Neural progenitor cell (in vitro differentiated cells): Measurements from ENCODE around the gene LRRC25.

Experiments used
- EZH2 ChIP-seq: fragments of 200-600 bp; sonication (generic); IDR thresholded peaks from 2 replicates; pipeline ENCODE4 v1.6.1; 2017; ENCODE audit warnings: antibody characterized with exemption, mild to moderate bottlenecking, moderate library complexity
- EZH2phosphoT487 ChIP-seq: fragments of 200-600 bp; sonication (generic); IDR thresholded peaks from 2 replicates; pipeline ENCODE4 v1.6.1; 2017; ENCODE audit warnings: antibody characterized with exemption
- TF ChIP-seq, protein P1 (sequence below): fragments of 200-600 bp; sonication (generic); IDR thresholded peaks from 2 replicates; pipeline ENCODE4 v1.5.1; 2017; ENCODE audit warnings: antibody characterized with exemption, mild to moderate bottlenecking

DNA sequence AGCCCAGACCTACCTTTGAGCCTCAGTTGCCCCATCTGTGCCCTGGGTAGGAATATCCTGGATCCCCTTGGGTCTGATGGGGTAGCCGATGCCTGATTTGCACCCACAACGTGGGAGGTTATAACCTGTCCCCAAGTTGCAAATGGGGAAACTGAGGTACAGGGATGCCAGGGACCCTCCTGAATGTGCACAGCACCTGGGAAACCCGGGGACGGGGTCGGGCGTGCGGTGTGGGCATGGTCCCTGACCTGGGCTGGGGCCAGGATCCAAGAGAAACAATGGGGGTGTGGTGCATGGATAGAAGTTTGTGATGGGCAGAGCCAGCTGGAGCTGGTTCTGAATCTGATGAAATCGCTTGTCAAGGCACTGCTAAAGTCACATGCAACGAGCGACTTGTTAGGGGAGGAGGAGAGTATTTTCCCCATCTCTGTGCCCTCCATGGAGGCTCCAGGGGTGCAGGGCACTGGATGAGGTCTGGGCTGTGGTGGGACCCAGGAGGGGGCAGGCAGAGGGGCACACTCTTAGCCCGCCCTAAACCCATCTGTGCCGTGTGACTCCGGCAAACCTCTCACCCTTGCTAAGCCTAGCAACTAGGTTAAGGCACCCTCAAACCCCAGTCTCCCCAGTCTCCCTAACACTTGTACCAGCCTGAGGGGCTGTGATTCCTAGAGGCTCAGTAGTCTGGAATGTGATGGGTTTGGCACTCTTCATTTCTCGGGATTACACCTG is 10.7 kb downstream of the LRRC25 start:
- TF ChIP-seq, protein P1, sequence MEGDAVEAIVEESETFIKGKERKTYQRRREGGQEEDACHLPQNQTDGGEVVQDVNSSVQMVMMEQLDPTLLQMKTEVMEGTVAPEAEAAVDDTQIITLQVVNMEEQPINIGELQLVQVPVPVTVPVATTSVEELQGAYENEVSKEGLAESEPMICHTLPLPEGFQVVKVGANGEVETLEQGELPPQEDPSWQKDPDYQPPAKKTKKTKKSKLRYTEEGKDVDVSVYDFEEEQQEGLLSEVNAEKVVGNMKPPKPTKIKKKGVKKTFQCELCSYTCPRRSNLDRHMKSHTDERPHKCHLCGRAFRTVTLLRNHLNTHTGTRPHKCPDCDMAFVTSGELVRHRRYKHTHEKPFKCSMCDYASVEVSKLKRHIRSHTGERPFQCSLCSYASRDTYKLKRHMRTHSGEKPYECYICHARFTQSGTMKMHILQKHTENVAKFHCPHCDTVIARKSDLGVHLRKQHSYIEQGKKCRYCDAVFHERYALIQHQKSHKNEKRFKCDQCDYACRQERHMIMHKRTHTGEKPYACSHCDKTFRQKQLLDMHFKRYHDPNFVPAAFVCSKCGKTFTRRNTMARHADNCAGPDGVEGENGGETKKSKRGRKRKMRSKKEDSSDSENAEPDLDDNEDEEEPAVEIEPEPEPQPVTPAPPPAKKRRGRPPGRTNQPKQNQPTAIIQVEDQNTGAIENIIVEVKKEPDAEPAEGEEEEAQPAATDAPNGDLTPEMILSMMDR = no peak
- no peak for TF ChIP-seq EZH2
- no peak for TF ChIP-seq EZH2phosphoT487
